NCI-H82 treated with DMSO at 0.1 percent for 48 hours (cell line): ENCODE measurements around the gene SERPINB11.
"Not testable (repeated sequence)": the region's sequence is repeated elsewhere in the genome, so short reads cannot be mapped to it uniquely, and the experiment has no call there.

Source experiments
- DNase-seq: peaks from one replicate; lab custom pipeline; 2025; ENCODE audit not compliant: unreplicated experiment; lab: John Stamatoyannopoulos, UW

SERPINB11 gene

GRCh38 chr18:63725682-63726480 is 23.1 kb downstream of the SERPINB11 start:
- DNase-seq = no peak

- no peak for DNase-seq
Observed at GRCh38 chr18:63730773-63731172, 28.0 kb downstream of the SERPINB11 start.

DNA sequence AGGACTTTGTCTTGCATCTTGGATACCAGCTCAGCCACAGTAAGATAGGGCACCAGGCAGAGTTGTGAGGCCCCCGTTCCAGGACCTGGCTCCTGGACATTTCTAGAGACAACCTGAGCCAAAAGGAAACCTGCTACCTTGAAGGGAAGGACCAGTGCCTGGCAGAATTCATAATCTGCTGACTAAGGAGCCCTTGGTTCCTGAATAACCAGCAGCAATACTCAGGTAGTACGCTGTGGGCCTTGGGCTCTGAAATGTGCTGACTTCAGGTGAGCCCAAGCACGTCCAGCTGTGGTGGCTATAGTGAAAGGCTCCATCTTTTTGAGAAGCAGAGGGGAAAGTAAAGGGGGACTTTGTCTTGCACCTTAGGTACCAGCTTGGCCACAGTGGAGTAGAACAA is 28.5 kb downstream of the SERPINB11 start:
- no peak for DNase-seq

GRCh38 chr18:63736876-63737275 is 34.1 kb downstream of the SERPINB11 start:
- DNase-seq = no peak

DNA sequence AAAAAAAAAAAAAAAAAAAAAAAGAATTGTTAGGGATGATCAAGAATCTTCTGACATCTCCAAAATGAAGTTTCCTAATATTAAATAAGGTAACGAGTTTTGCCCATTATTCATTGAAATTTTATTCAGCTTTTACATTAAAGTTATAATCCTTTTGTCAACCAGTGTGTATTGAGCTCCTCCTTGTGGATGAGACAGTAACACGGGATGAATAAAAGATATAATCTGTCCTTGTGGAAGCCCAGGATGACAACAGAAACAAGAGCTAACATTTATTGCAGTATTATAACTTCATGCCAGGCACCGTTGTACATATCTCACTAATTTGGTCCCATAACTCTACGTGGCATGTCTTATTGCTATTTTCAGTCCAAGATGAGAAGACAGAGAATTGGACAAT is 39.0 kb downstream of the SERPINB11 start:
- no peak for DNase-seq

DNA sequence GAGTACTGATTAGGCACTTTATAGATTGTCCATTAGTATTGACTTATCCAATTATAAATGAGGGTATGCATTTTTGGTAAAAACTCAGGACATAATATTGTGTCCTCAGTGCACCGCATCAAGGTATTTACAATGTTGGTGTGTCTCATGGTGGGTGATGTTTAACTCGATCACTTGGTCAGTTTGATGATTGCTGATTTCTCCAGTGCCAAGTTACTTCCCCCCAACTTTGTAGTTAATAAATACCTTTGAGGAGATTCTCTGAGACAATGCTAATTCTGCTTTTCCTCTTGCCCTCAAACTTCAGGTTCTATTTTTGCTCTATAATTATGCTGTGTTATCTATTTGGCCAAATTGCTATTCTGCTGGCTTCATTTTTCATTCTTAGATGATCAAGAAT is 44.2 kb downstream of the SERPINB11 start:
- DNase-seq = no peak

DNA sequence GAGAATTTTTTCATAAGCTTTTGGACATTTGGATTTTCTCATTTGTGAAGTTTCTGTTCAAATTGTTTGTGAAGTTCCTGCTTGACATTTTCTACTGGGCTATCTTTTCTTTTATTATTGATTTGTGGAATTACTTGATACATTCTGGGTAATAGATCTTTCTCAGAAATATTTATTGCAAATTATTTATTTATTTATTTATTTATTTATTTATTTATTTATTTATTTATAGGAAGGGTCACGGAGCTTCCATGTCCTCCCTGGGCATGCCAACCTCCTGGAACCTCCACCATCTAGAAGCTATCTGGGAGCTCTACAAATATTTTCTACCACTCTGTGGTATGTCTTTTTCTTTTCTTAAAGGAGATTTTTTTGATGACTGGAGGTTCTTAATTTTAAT is 46.7 kb downstream of the SERPINB11 start:
- no peak for DNase-seq

- no peak for DNase-seq
Observed at GRCh38 chr18:63752636-63753035, 49.9 kb downstream of the SERPINB11 start.

- no peak for DNase-seq
Observed at GRCh38 chr18:63753676-63754075, 50.9 kb downstream of the SERPINB11 start.

DNA sequence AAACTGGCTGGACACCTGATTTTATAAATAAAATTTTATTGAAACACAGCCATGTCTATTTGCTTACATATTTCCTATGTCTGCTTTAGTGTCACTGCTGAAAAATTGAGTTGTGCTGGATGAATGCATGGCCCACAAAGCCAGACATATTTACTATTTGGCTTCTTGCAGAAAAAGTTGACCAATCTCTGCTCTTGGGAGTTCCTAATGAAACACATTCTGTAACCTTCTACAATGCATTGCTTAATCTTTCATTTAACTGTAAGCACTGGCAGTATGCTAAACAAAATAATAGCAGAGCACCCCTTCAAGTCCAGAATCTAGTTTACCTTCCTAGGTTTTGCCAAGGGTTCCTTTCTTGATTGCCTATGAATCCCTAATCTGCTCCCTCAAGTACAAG is 54.8 kb downstream of the SERPINB11 start:
- DNase-seq = no peak

DNA sequence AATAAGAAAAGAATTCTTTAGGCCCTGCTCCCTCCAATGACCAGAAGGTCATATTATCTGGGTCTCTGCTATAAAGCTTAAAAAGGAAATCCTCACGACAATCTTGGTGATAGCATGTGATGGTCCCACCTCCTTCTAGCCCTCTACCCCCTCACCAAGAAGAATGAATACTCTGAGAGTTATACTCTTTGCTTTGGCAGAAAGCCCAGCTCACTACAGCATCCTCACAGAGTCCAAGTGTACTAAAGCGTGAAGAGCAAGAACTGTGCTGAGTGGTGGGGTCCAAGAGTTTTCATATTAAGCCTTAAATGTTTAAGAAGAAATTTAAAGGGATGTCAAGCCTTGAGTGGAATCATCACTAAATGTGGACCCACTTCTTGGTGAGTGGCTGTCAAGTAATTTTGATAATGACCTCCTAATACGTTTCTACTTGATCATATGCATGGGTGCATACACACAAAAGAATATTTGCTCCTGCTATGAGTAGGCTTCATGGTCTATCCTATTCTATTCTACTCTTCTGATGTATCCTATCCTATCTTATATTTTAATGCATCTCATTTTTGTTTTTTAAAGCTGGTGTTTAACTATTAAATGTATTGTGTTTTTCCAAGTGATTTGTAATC is 56.0 kb downstream of the SERPINB11 start:
- no peak for DNase-seq

DNA sequence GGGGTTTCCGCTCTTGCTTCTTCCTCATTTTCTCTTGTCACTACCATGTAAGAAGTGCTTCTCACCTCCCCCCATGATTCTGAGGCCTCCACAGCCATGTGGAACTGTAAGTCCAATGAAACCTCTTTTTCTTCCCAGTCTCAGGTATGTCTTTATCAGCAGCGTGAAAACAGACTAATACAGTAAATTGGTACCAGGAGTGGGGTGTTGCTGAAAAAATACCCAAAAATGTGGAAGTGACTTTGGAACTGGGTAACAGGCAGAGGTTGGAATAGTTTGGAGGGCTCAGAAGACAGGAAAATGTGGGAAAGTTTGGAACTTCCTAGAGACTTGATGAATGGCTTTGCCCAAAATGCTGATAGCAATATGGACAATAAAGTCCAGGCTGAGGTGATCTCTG is 57.0 kb downstream of the SERPINB11 start:
- not testable (repeated sequence) for DNase-seq

DNA sequence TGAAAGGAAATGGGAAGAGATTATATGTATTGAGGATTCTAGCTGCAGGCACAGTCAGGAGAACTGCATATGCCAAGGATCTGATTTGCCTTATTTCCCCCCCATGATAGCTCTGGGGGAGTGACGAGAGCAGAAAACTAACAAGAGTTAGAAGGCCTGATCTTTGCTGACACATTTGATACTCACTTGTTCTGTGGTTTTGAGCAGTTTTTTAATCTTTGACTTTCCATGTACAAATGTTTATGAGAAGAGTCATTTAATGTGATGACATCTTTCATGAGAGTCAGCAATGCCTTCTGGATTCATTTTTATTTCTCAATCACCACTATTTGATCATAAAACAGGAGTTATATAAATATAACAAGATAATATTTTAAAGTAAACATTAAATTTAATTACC is 59.8 kb downstream of the SERPINB11 start:
- DNase-seq = no peak

DNA sequence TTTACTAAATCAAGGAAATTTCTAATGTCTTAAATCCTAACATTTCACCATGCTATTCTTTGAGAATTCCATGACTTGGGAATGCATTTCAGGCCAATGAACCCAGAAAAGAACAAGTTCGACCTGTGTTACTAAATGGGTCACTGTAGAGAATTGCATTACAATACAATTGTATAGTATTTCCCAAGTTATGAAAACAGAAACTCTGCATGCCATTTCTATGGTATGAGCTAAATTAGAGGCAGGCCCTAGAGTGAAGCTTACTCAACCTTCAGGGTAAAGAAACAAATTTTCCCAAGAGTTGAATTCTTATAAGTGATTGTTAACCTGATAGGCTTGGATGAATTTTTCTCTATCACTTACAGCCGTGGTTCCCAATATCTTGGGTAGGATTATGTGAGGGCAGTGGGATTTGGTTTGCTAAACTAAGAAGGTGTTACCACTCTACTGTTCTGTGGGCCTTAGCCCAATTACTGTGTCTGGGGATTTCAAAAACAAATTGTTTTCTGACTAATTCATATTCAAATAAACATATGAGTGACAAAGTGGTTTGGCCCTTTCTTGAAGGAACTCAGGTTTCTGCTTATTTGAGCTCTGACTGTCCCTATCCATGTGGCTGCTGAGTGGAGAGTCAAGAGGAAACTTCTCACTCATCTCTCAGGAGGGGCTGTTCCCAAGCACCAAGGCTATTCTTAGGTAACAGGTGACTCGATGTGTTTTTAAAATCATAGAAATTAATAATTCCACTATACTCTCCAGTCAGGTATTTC is 61.3 kb downstream of the SERPINB11 start:
- DNase-seq = no peak

GRCh38 chr18:63765837-63766236 is 63.1 kb downstream of the SERPINB11 start:
- DNase-seq = no peak
